DND-41 (cell line): ENCODE measurements around the gene ADGRF1.

ENCODE experiments used
- EZH2 ChIP-seq: IDR thresholded peaks from 3 replicates; pipeline ENCODE4 v1.6.1; 2012; ENCODE audit warnings: borderline replicate concordance, low read depth, mild to moderate bottlenecking, moderate library complexity, low read length, inconsistent platforms; ENCODE audit not compliant: severe bottlenecking
- TF ChIP-seq, protein P1 (sequence below): IDR thresholded peaks from 2 replicates; pipeline ENCODE4 v1.5.1; 2012; ENCODE audit warnings: borderline replicate concordance, low read length, moderate library complexity, mild to moderate bottlenecking; ENCODE audit not compliant: poor library complexity, severe bottlenecking; ENCODE audit errors: extremely low read depth

DNA sequence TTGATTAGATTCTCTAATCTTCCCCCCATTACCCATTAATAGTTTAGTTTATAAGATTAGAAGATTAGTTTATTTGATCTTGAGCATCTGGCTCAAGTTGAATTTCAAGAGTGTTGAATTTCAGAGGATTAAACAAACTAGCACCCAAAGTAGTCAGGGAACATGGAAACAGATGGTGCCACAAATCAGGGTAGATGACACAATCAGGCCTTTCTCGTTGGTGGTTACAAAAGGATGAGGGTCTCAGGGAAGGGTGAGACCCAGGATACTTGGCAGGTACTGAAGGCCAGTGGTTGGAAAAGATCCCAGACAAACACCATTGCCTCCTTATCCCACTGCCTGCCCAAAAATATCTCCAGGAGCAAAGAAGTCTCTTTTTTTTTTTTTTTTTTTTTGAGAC is 29.5 kb upstream of the ADGRF1 start:
- TF ChIP-seq, protein P1, sequence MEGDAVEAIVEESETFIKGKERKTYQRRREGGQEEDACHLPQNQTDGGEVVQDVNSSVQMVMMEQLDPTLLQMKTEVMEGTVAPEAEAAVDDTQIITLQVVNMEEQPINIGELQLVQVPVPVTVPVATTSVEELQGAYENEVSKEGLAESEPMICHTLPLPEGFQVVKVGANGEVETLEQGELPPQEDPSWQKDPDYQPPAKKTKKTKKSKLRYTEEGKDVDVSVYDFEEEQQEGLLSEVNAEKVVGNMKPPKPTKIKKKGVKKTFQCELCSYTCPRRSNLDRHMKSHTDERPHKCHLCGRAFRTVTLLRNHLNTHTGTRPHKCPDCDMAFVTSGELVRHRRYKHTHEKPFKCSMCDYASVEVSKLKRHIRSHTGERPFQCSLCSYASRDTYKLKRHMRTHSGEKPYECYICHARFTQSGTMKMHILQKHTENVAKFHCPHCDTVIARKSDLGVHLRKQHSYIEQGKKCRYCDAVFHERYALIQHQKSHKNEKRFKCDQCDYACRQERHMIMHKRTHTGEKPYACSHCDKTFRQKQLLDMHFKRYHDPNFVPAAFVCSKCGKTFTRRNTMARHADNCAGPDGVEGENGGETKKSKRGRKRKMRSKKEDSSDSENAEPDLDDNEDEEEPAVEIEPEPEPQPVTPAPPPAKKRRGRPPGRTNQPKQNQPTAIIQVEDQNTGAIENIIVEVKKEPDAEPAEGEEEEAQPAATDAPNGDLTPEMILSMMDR, result no peak
- TF ChIP-seq EZH2, result no peak
